K562 (cell line): ENCODE measurements around the gene CYB5B. TPM values are rescaled to one million over a fixed set of nuclear protein-coding genes. Genes with fewer than 3 reads are reported as not detected.

ENCODE experiments used
- ATF1 ChIP-seq, 2 experiments: fragments of 450-650 bp in 1 of 2; IDR thresholded peaks; 2 replicates each; pipeline ENCODE4 v1.6.1; 2016; ENCODE audit warnings: missing compliant biosample characterization in 1 of 2, missing genetic modification characterization in 1 of 2
- HMG20B ChIP-seq: fragments of 250-450 bp; sonication (Bioruptor Pico); IDR thresholded peaks from 2 replicates; pipeline ENCODE4 v1.5.0; 2021; ENCODE audit warnings: mild to moderate bottlenecking
- RAD51 ChIP-seq: fragments of 450-650 bp; IDR thresholded peaks from 2 replicates; pipeline ENCODE4 v1.7.1; 2016; ENCODE audit warnings: low read depth, mild to moderate bottlenecking, borderline replicate concordance
- RBM25 ChIP-seq: fragments of 200-400 bp; formaldehyde crosslinking; IDR thresholded peaks from 2 replicates; pipeline ENCODE4 v1.6.1; 2018; ENCODE audit warnings: low read length, low read depth, moderate library complexity; ENCODE audit not compliant: severe bottlenecking
- SMAD3 ChIP-seq: fragments of 450-650 bp; formaldehyde crosslinking; conservative IDR thresholded peaks from 2 replicates; pipeline ENCODE4 v1.4.0; 2020; ENCODE audit warnings: mild to moderate bottlenecking
- SOX6 ChIP-seq: fragments of 450-650 bp; IDR thresholded peaks from 2 replicates; pipeline ENCODE4 v1.6.1; 2014; ENCODE audit warnings: mild to moderate bottlenecking
- SRSF7 ChIP-seq: fragments of 200-400 bp; formaldehyde crosslinking; optimal IDR thresholded peaks from 2 replicates; pipeline ENCODE3; 2017; ENCODE audit warnings: mild to moderate bottlenecking, low read depth, low read length
- WHSC1 ChIP-seq: IDR thresholded peaks from one replicate; pipeline ENCODE4 v1.6.1; 2012; ENCODE audit warnings: low read length, control low read depth, inconsistent platforms
- polyA plus RNA-seq, 8 experiments: library from polyadenylated mRNA; depleted of rRNA in 4 of 8; stranded (reverse) in 5 of 8; unstranded in 3 of 8; fragments of >200 nt; fragmentation: Nextera tagmentation in 2 of 8; fragmentation: Illumina TruSeq in 1 of 8; extraction: Ambion mirVana in 2 of 8; extraction: Trizol in 1 of 8; gene quantifications; 2 replicates each; pipeline versions ENCODE4 v1.2.1 to v1.2.3, GENCODE V29; 2011 to 2014; ENCODE audit warnings: inconsistent platforms in 1 of 8, missing spikeins in 1 of 8
- total RNA-seq, 7 experiments: library from RNA; depleted of rRNA in 6 of 7; stranded (reverse); fragments of >200 nt in 6 of 7; fragmentation: Illumina TruSeq in 2 of 7; extraction: Trizol in 2 of 7; gene quantifications; 2 replicates each; pipeline versions ENCODE4 v1.2.1 to v1.2.3, GENCODE V29; 2011 to 2021; ENCODE audit warnings: low replicate concordance in 1 of 7
- TF ChIP-seq, protein P1 (sequence below), 2 experiments: fragments of 450-650 bp; conservative IDR thresholded peaks; 2 replicates each; pipeline ENCODE4 v1.6.1; 2017; ENCODE audit warnings: mild to moderate bottlenecking in 2 of 2, moderate library complexity in 2 of 2
- TF ChIP-seq, protein P2 (sequence below), 3 experiments: IDR thresholded peaks in 2 of 3; conservative IDR thresholded peaks in 1 of 3; 2 replicates each; pipeline ENCODE4 v1.5.1; 2011 to 2012; ENCODE audit warnings: low read length in 3 of 3, mild to moderate bottlenecking in 3 of 3, control low read depth in 2 of 3, improper control_type of control experiment in 1 of 3, inconsistent platforms in 1 of 3, low read depth in 1 of 3, mixed read lengths in 1 of 3, moderate library complexity in 1 of 3; ENCODE audit not compliant: insufficient read depth in 2 of 3
- TF ChIP-seq, protein P3 (sequence below), 2 experiments: IDR thresholded peaks in 1 of 2; conservative IDR thresholded peaks in 1 of 2; 2 replicates each; pipeline ENCODE4 v1.6.1; 2016; ENCODE audit warnings: low read depth in 2 of 2, mild to moderate bottlenecking in 1 of 2, missing compliant biosample characterization in 1 of 2, missing genetic modification characterization in 1 of 2, moderate library complexity in 1 of 2
- TF ChIP-seq, protein P4 (sequence below): sonication (generic); formaldehyde crosslinking; IDR thresholded peaks from 2 replicates; pipeline ENCODE4 v1.9.0; 2022; ENCODE audit warnings: mild to moderate bottlenecking, missing genetic modification reagents
- TF ChIP-seq, protein P5 (sequence below): fragments of 200-800 bp; sonication (Bioruptor generic); IDR thresholded peaks from 2 replicates; pipeline ENCODE4 v1.6.1; 2017; ENCODE audit warnings: missing genetic modification characterization, missing compliant biosample characterization

The CYB5B gene
- total and polyA plus RNA-seq, 9 of the 15 experiments (the other 6 are each of a cell fraction or from before 2014, with no cell fraction given) = 29.9 to 274 (median 136) TPM

DNA sequence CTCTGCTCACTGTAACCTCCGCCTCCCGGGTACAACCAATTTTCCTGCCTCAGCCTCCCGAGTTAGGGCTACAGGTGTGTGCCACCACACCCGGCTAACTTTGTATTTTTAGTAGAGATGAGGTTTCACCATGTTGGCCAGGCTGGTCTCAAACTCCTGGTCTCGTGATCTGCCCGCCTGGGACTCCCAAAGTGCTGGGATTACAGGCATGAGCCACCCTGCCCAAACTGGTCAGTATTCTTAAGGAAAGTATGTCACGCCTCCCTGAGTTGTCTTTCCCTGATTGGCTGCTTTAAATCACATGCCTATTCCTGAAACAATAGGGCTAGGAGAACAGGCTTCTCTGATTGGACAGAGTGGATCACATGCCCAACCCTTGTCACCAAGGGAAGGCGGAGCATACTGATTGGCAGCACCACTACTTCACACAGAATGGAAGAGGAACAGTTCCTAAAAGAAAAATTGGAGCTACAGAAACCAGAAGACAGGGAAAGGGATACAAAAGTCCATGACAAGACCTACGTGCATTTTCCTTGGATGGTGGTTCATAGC, 17.6 kb upstream of the CYB5B start (continued):
- TF ChIP-seq, protein P1, sequence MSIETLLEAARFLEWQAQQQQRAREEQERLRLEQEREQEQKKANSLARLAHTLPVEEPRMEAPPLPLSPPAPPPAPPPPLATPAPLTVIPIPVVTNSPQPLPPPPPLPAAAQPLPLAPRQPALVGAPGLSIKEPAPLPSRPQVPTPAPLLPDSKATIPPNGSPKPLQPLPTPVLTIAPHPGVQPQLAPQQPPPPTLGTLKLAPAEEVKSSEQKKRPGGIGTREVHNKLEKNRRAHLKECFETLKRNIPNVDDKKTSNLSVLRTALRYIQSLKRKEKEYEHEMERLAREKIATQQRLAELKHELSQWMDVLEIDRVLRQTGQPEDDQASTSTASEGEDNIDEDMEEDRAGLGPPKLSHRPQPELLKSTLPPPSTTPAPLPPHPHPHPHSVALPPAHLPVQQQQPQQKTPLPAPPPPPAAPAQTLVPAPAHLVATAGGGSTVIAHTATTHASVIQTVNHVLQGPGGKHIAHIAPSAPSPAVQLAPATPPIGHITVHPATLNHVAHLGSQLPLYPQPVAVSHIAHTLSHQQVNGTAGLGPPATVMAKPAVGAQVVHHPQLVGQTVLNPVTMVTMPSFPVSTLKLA (conservative IDR thresholded peaks at IDR 0.05) = 0 out of 4 replicates have a peak, but pooled peaks of 1 of the 2 experiments have one; percentile 17
- no peak for TF ChIP-seq ATF1 (CRISPR knock-in tag; IDR thresholded peaks at IDR 0.05)
- TF ChIP-seq ATF1 (tag; IDR thresholded peaks at IDR 0.05) = 0 out of 2 replicates have a peak, but pooled peaks have one; percentile 24
- TF ChIP-seq SMAD3 (CRISPR knock-in tag) = no peak
- peak; percentile 97 for TF ChIP-seq RAD51
- TF ChIP-seq, protein P2, sequence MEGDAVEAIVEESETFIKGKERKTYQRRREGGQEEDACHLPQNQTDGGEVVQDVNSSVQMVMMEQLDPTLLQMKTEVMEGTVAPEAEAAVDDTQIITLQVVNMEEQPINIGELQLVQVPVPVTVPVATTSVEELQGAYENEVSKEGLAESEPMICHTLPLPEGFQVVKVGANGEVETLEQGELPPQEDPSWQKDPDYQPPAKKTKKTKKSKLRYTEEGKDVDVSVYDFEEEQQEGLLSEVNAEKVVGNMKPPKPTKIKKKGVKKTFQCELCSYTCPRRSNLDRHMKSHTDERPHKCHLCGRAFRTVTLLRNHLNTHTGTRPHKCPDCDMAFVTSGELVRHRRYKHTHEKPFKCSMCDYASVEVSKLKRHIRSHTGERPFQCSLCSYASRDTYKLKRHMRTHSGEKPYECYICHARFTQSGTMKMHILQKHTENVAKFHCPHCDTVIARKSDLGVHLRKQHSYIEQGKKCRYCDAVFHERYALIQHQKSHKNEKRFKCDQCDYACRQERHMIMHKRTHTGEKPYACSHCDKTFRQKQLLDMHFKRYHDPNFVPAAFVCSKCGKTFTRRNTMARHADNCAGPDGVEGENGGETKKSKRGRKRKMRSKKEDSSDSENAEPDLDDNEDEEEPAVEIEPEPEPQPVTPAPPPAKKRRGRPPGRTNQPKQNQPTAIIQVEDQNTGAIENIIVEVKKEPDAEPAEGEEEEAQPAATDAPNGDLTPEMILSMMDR (IDR thresholded peaks at IDR 0.05 in 2 of 3, conservative IDR thresholded peaks at IDR 0.05 in 1 of 3; ENCODE audit: insufficient read depth in 2 of 3, low read depth in 1 of 3, low read length in 3 of 3) = no peak
- no peak for TF ChIP-seq WHSC1
- no peak for TF ChIP-seq SRSF7
- TF ChIP-seq, protein P3, sequence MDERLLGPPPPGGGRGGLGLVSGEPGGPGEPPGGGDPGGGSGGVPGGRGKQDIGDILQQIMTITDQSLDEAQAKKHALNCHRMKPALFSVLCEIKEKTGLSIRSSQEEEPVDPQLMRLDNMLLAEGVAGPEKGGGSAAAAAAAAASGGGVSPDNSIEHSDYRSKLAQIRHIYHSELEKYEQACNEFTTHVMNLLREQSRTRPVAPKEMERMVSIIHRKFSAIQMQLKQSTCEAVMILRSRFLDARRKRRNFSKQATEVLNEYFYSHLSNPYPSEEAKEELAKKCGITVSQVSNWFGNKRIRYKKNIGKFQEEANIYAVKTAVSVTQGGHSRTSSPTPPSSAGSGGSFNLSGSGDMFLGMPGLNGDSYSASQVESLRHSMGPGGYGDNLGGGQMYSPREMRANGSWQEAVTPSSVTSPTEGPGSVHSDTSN (CRISPR knock-in tag; IDR thresholded peaks at IDR 0.05; ENCODE audit: low read depth) = peak; percentile 39; the same call in 1 of the 2 replicates
- TF ChIP-seq, protein P3 (tag; conservative IDR thresholded peaks at IDR 0.05; ENCODE audit: low read depth) = peak; percentile 65; the same call in 1 of the 2 replicates
- peak; percentile 81 for TF ChIP-seq RBM25
- TF ChIP-seq SOX6 = peak; percentile 79
- TF ChIP-seq, protein P4, sequence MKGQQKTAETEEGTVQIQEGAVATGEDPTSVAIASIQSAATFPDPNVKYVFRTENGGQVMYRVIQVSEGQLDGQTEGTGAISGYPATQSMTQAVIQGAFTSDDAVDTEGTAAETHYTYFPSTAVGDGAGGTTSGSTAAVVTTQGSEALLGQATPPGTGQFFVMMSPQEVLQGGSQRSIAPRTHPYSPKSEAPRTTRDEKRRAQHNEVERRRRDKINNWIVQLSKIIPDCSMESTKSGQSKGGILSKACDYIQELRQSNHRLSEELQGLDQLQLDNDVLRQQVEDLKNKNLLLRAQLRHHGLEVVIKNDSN = peak; percentile 98
- TF ChIP-seq, protein P5, sequence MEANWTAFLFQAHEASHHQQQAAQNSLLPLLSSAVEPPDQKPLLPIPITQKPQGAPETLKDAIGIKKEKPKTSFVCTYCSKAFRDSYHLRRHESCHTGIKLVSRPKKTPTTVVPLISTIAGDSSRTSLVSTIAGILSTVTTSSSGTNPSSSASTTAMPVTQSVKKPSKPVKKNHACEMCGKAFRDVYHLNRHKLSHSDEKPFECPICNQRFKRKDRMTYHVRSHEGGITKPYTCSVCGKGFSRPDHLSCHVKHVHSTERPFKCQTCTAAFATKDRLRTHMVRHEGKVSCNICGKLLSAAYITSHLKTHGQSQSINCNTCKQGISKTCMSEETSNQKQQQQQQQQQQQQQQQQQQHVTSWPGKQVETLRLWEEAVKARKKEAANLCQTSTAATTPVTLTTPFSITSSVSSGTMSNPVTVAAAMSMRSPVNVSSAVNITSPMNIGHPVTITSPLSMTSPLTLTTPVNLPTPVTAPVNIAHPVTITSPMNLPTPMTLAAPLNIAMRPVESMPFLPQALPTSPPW (CRISPR knock-in tag) = no peak
- TF ChIP-seq HMG20B = no peak
